Effector CD4-positive, alpha-beta T cell (primary cell): ENCODE data around the gene ATRN.

Experiments
- DNase-seq: peaks from one replicate; pipeline ENCODE4 v3.0.0-alpha.2; 2020

ATRN gene

DNA sequence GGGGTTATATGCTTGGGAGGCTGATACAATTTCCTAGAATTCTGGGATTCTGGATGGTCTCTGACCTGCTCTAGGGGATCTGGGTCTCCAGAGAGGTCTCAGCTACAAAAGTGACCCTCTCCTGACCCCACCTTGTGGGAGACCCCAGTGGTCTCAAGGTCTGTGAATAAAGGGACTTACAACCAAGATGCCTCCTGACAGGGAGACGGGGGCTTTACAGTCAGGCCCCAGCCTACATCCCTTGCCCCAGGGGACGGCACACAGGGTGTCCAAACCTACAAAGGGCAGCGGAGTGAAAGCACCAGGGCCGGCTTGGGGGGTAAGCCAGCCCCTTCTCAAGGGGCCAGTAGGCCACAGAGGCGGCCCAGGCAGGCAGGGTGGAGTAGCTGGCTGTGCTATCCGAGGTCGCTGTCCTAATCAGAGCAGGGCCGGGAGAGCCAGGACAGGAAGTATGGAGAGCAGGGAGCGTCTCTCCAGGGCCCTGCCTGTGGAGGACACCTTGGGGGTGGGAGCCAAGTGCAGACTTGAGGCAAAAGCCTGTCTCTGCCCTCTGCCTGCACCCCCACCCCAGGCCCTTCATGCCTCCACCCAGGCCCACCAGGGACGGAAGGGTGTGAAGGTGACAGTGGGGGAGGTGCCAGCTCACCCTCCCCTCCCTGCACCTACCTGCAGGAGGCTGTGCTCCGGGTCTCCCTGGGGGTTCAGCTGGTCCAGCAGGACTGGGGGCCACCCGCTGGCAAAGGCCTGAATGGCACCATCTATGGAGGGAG is 188.9 kb downstream of the ATRN start:
- DNase-seq = no peak

DNA sequence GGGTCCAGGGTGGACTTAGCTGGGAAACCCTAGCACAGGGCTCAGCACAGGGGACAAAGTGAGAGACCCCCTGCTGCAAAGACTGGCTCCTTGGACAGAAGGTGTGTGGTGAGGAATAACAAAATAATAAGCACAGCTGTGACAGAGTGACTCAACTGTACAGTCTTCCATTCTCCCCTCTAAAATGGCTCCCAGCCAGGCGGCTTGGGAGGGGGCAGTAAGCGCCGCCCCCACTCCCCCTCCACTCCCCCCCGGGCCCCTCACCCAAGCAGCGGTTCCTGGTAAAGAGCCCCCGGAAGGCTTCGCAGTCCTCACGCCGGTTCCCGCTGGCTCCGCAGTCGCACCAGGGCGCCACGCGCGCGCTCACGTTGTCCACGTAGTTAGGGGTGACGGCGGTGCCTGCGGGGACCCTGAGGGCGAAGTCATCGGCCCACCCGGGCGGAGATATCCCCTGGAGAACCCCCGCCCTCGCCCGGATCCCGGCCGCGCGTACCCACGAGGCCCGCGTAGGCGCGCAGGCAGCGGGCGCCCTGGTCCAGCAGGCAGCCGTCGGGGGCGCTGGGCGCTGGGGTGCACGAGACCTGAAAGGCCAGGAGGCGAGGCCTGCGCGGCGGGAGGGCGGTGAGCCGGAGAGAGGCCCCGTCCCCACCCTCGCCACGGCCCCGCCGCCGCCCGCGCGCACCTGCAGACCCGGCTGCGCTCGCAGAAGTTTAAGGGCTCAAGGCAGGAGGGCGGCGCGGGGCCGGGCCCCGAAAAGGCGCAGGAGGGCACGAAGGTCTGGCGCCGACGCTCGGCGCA is 189.6 kb downstream of the ATRN start:
- DNase-seq = no peak

DNA sequence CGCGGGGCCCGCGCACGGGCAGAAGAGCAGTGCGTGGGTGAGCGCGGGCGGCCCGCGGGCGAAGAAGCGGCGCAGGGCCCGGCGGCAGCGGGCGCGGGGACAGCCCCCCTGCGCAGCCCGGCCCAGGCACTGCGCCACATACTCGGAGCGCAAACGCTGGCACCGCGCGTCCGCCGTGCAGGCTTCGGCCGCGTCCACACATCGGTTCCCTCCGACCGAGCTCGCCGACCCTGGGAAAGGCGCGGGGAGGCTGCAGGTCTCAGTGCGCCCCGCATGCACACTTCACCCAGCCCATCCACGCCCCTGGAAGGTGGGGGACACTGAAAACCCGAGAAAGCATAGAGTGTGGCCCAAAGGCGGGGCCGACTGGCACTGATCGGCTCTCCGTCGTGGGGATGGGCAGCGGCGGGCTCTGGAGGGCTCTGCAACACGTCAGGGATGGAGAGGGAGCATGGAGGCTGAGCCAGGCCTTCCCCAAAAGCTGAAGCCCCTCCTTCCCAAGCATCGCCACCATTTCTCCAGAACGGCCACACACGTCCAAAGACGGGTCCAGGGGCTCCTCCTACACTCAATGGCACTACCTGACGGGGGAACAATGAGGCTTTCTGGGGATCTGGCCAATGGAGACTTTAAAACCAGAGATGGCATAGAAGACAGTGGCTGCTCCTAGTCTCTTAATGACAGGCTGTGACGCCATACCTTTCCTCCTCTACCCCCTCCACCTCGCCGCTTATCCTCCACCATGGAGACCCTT is 190.4 kb downstream of the ATRN start:
- no peak for DNase-seq

DNA sequence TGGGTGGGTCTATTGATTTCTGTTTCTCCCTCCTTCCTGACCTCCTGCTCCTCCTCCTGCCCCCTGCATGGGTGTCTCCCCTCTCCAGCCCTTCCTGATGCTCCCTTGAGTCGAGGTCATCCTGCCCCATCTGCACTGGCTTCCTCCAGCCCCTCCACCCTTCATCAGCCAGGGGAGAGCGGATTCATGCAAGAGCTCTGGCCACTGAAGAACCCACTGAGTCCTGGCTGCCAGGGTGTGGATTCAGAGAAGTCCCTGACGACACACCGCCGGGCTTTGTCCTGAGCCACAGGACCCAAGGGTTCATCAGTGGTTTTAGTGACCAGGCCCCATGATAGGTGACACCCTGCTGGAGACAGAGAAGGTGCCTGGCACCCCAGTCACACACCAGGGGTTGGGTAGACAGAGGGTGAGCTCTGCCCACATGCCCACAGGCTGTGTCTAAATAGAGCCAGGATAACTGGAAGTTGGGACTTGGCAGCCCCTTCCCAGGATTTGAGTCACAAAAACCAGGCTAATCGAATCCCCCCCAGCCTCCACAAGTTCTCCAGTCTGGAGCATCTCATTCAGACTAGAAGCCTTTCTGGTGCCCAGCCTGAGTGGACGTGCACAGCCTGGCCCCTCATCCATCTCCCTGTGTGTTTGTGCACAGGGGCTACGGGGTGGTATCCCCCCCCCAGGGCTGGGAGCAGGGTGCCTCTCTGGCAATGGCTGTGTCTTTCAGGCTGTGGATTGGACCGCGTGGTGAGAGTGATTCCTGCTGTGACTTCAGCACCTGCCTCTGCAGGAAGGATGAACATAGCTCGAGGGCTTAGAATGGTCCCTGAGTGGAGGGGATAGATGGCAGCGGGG is 191.2 kb downstream of the ATRN start:
- DNase-seq = no peak

- no peak for DNase-seq
Measured at GRCh38 chr20:3663031-3663701, 192.3 kb downstream of the ATRN start, which contains the start of gene GFRA4. GFRA4 (minus strand) TSS chr20:3663399; CDS start chr20:3663399, 0 bp downstream.

- DNase-seq = no peak
Measured at GRCh38 chr20:3663858-3664257, 193.0 kb downstream of the ATRN start.

DNA sequence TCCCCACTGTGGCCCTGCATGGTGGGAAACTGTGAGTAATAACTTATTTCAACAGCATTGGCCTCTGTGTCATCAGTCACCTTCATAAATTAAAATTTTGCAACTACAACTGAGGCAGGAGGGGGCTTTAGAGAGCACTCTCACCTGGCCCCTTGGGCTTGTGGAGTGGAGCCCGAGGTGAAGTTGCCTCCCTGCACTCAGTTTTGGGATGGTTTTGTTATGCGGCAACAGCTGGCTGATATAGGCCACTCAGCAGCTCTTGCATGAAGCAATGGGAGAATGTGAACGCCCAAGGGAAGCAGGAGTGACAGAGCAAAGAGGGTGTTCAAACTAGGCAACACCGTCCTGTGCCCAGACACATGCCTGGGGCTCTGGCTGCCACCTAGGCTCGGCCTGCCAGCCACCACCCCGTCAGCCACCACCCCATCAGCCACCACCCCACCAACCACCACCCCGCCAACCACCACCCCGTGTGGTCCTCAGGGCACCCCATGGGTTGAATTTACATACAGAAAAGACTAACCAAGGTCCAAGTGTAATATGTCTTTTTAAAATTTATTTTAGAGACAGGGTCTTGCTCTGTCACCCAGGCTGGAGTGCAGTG is 196.7 kb downstream of the ATRN start:
- no peak for DNase-seq

GRCh38 chr20:3669710-3670367 is 199.0 kb downstream of the ATRN start:
- DNase-seq = no peak

- DNase-seq = no peak
Measured at GRCh38 chr20:3670511-3670910, 199.7 kb downstream of the ATRN start.

GRCh38 chr20:3670945-3671344 is 200.1 kb downstream of the ATRN start:
- DNase-seq = no peak

DNA sequence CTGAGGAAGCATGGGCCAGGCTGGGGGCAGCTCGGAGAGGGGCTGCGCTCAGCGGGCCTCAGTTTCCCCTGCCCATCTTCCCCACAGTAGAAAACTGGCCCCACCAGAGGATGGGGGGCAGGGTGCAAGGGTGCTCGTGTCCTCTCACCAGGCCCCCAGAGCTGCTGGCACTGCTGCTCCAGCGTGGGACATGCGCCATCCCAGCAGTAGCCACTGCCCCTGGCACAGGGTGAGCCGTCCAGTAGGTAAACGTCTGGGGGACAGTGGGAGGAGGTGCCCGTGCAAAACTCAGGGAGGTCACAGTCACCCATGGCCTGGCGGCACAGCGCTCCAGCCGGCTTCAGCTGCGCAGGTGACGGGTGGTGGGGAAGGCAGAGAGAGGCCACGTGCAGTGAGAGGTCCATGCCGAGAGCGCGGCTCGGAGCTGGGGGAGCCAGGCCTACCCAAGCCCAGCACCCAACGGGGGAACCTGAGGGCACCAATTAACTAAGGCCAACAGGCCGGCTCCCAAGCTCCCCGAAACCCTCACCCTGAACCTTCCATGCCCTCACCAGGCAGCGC is 201.2 kb downstream of the ATRN start:
- no peak for DNase-seq

DNA sequence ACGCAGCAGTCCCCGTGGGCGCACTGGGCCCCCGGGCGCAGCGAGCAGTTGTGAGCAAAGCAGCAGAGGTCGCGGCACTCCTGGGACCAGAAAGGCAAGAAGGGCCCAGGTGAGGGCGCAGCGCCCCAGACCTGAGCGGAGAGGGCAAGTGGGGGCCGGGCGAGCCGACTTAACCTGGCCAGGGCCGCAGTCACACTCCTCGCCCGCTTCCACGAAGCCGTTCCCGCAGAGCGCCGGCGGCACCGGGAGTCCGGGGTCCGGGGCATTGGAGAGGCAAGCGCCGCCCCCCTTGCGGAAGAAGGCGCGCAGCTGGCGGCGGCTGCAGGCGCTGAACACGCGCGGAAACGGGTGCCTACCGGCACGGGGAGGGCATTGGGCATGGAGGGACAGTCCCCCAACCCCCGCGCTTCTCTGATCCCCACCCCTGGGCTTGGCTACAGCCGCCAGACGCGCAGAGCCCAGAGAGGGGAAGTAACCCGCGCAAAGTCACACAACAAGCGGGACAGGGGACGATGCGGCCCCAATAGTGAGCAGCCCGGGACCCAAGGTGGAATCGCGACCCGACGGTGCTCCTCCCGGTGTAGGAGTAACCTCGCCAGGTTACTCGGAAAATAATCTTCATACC is 201.8 kb downstream of the ATRN start:
- DNase-seq = no peak

DNA sequence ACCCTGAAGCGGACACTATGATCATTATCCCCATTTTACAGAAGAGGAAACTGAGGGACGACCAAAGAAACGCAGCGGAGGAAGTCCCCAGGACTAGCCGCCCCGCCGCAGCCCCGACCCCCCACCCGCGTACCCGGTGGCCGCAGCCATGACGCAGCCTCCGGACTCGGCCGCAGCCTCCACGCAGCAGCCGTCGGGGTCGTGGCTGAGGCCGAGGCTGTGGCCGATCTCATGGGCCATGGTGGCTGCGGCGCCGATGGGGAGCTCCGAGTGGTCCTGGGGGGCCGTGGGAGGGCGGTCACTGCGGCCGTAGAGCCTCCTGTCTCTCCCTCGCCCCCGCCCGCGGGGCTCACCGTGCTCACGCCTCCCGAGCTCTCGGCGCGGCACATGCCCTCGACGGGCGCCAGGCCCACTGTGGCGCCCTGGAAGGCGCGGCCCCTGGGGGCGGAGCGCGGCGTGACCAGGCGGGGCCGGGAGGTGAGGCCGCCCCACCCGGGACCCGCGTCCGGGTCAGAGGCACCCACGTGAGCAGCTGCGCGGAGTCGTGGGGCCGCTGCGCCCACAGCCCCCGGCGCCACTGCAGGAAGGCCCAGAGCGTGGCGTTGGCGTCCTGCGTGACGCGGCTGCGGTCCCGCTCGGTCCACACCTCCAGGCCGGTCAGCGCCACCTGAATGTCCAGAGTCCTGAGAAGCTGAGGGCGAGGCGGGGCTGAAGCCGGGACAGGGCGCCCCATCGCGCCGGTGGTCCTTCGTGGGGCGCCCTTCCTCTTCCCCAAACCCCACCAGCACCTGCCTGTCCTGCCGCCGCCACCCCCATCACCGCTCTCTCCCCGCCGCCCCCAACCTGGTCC is 202.6 kb downstream of the ATRN start:
- no peak for DNase-seq

- no peak for DNase-seq
Measured at GRCh38 chr20:3674447-3674846, 203.6 kb downstream of the ATRN start.

DNA sequence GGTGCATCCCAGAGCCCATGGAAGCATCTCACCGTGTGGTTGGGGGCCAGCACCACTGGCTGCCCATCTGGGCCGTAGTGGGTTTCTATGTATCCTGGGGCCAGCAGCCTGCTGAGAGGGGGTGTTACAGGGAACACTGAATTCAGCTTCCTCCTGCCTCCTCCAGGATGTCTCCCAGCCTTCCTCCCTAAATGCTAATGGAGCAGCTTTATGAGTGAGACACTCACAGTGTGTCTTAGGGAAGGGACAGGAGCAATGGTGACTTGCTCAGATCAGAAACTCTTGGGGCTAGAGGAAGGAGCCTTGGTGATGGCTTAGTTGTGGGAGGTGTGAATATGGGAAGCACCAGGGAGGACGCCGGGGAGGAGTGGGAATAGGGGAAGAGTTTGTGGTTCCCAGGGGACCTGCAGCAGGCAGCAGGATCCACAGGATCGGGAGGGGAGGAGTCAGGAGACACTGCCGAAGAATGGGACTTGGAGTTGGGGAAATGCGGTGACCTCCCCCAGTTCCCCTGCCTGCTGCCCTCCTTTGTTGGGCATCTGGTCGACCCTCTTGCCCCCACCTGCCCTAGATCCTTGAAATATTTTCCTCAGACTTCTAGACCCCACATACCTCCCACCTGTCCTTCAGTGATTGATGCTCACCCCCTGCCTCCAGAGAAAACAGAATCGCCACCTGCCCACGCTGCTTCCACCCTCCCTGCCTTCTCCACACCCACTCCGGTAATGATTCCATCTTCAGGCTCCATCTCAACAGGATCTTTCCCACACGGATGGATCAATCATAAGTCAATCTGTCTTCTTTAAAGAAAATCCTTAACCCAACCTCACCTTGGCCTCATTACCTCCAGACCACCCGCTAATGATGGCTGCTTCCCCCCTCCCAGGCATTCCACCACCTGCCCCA is 204.4 kb downstream of the ATRN start:
- no peak for DNase-seq

GRCh38 chr20:3677733-3678132 is 206.9 kb downstream of the ATRN start:
- DNase-seq = no peak

GRCh38 chr20:3678198-3678597 is 207.4 kb downstream of the ATRN start:
- DNase-seq = no peak
